ENCODE measurements around the gene ITGAD. TPM values are rescaled to one million over a fixed set of nuclear protein-coding genes. Genes with fewer than 3 reads are reported as not detected.
A peak's percentile ranks its signal among the peaks of the same experiment; 100 is the strongest.

Gene ITGAD
- total RNA-seq, 2 donors from 2014 or later, result 0.14 TPM; not detected in 1

DNA sequence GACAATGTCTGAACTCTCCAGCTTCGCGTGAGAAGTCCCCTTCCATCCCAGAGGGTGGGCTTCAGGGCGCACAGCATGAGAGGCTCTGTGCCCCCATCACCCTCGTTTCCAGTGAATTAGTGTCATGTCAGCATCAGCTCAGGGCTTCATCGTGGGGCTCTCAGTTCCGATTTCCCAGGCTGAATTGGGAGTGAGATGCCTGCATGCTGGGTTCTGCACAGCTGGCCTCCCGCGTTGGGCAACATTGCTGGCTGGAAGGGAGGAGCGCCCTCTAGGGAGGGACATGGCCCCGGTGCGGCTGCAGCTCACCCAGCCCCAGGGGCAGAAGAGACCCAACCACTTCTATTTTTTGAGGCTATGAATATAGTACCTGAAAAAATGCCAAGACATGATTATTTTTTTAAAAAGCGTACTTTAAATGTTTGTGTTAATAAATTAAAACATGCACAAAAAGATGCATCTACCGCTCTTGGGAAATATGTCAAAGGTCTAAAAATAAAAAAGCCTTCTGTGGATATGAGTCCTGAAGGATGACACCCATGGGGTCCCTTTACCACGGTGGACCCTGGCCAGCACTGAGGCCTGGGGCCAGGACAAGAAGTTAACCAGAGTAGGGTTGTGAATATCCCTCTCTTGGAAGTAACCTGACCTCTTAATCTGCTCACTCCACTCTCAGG is 10.5 kb upstream of the ITGAD start:
- TF ChIP-seq, protein P1, sequence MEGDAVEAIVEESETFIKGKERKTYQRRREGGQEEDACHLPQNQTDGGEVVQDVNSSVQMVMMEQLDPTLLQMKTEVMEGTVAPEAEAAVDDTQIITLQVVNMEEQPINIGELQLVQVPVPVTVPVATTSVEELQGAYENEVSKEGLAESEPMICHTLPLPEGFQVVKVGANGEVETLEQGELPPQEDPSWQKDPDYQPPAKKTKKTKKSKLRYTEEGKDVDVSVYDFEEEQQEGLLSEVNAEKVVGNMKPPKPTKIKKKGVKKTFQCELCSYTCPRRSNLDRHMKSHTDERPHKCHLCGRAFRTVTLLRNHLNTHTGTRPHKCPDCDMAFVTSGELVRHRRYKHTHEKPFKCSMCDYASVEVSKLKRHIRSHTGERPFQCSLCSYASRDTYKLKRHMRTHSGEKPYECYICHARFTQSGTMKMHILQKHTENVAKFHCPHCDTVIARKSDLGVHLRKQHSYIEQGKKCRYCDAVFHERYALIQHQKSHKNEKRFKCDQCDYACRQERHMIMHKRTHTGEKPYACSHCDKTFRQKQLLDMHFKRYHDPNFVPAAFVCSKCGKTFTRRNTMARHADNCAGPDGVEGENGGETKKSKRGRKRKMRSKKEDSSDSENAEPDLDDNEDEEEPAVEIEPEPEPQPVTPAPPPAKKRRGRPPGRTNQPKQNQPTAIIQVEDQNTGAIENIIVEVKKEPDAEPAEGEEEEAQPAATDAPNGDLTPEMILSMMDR (IDR thresholded peaks at IDR 0.05), result peak; percentile 26
- no peak overlapping the region for H3K4me3 ChIP-seq
- ATAC-seq (ENCODE audit: insufficient number of reproducible peaks, low FRiP score, low read depth), result no peak
- H3K27ac ChIP-seq, result no peak overlapping the region
- H3K4me1 ChIP-seq (ENCODE audit: control insufficient read depth in 1 of 2, low read depth in 2 of 2), result no peaks in the 10 kb centered on the region
- H3K27me3 ChIP-seq (replicated peaks; ENCODE audit: insufficient read depth), result no peaks in the 10 kb centered on the region
- no peaks in the 10 kb centered on the region for H3K9me3 ChIP-seq
- no peak for DNase-seq (ENCODE audit: low spot score)
- H3K36me3 ChIP-seq, result no peaks in the 10 kb centered on the region

DNA sequence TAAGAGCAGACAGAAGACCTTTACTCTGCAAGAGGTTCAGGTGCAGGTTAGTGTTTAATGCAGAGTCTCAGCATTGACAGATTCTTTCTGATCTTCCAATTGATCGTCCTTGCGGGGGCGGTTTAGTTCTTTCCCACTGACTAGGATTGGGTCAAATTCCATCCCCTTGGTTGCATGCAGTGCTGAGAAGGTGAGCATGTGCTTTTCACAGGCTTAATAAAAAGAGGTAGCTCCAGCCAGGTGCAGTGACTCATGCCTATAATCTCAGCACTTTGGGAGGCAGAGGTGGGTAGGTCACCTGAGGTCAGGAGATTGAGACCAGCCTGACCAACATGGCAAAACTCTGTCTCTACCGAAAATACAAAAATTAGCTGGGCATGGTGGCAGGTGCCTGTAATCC is 7.5 kb upstream of the ITGAD start:
- Histone ChIP-seq H3K27ac (no peak overlapping the region), H3K27me3 (replicated peaks; ENCODE audit: insufficient read depth) (no peaks in the 10 kb centered on the region), H3K4me3 (no peak overlapping the region), H3K36me3 (no peaks in the 10 kb centered on the region), H3K9me3 (no peaks in the 10 kb centered on the region), H3K4me1 (ENCODE audit: control insufficient read depth in 1 of 2, low read depth in 2 of 2) (no peaks in the 10 kb centered on the region)
- TF ChIP-seq, protein P1 (IDR thresholded peaks at IDR 0.05), result no peak
- DNase-seq (ENCODE audit: low spot score), result no peak
- ATAC-seq (ENCODE audit: insufficient number of reproducible peaks, low FRiP score, low read depth), result no peak

DNA sequence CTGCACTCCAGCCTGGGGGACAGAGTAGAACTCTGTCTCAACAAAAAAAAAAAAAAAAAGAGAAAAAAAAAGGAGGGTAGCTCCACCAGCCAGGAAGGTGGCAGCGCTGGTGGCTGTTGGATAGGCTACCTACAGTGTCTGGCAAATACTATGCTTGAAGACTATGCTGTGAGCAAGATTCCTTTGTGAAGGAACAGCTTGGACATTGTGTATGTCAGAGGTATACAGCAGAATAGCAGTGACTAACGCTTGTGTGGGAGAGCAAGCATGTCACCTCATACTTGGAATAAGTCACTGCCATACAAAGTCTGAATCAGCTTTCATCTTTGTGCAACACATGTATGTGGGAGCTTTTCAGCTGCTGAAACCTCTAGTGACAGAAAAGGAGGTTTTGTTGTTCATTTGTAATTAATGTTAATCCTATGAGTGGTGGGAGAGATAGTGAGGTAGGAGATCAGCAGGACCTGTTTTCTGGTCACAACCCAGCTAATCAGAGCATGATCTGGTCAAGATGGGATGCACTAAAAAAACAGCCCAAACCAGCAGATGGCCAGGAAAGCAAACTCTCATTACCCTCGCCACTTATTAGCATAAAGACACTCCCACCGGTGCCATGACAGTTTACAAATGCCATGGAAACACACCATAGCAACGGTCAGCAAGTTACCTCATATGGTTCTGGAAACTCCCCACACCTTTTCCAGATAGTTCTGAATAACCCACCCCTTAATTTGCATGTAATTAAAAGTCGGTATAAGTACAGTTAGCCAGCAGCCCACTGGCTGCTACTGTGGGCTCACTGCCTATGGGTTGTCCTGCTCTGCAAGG is 6.8 kb upstream of the ITGAD start:
- Histone ChIP-seq H3K27me3 (replicated peaks; ENCODE audit: insufficient read depth) (no peaks in the 10 kb centered on the region), H3K27ac (no peak overlapping the region), H3K36me3 (no peaks in the 10 kb centered on the region), H3K4me3 (no peak overlapping the region), H3K9me3 (no peaks in the 10 kb centered on the region), H3K4me1 (ENCODE audit: control insufficient read depth in 1 of 2, low read depth in 2 of 2) (no peaks in the 10 kb centered on the region)
- TF ChIP-seq, protein P1 (IDR thresholded peaks at IDR 0.05), result no peak
- DNase-seq (ENCODE audit: low spot score) (no peak), ATAC-seq (ENCODE audit: insufficient number of reproducible peaks, low FRiP score, low read depth) (no peak)

DNA sequence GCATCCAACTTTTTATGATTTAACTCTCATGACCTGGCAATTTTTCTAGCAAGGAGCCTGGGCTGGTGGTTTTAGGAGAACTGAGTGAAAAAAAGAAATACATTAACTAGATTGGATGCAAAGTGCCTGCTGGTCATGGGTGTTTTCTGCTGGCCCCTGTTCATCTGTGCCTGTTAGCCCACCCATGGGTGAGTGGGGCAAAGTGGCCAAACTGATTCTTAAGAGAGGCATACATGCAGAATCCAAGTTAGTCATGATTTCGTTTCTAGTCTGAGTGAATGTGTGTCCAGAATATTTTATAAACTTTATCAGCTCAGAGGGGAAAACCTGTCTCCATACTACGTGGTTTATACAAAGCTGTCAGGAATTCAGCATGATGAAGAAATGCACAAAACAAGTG is 4.6 kb upstream of the ITGAD start:
- Histone ChIP-seq H3K27ac (no peak overlapping the region), H3K9me3 (no peaks in the 10 kb centered on the region)
- TF ChIP-seq, protein P1 (IDR thresholded peaks at IDR 0.05), result no peak

DNA sequence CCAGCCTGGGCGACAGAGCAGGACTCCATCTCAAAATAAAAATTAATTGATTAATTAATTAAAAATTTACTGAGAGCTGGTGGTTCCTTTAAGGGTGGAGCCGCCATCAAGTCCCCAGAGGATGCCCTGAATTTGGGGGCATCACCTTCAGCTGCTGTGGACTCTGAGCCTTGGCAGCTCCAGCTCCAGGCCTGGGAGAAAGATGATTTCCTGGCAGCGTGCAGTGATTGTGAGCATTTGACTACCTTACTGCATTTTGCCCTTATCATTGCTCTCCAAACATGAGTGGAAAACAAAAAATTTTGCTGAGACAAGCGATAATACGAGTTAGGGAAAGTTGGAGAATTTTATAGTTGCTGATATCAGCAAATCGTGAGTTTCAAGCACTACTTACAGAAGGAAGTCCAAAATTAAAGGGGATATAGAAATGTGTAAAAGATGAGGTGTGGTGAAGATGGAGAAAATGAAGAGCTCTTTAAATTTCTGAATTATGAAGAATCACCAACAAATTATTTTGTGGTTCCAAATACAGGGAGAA is 2.6 kb upstream of the ITGAD start:
- no peaks in the 10 kb centered on the region for H3K27me3 ChIP-seq (replicated peaks; ENCODE audit: insufficient read depth)
- TF ChIP-seq, protein P1 (IDR thresholded peaks at IDR 0.05), result no peak
- no peak overlapping the region for H3K4me3 ChIP-seq
- ATAC-seq (ENCODE audit: insufficient number of reproducible peaks, low FRiP score, low read depth), result no peak
- H3K9me3 ChIP-seq, result no peaks in the 10 kb centered on the region
- no peak overlapping the region for H3K27ac ChIP-seq
- no peaks in the 10 kb centered on the region for H3K36me3 ChIP-seq
- no peaks in the 10 kb centered on the region for H3K4me1 ChIP-seq (ENCODE audit: control insufficient read depth in 1 of 2, low read depth in 2 of 2)
- DNase-seq (ENCODE audit: low spot score), result no peak

More for the DNA sequence above, 4.6 kb upstream of the ITGAD start:
- Histone ChIP-seq H3K27me3 (replicated peaks; ENCODE audit: insufficient read depth) (no peaks in the 10 kb centered on the region), H3K4me1 (ENCODE audit: control insufficient read depth in 1 of 2, low read depth in 2 of 2) (no peaks in the 10 kb centered on the region), H3K4me3 (no peak overlapping the region), H3K36me3 (no peaks in the 10 kb centered on the region)
- DNase-seq (ENCODE audit: low spot score) (no peak), ATAC-seq (ENCODE audit: insufficient number of reproducible peaks, low FRiP score, low read depth) (no peak)

Measured in thoracic aorta (tissue), 2 donors.